Lower leg skin (tissue), 4 donors: ENCODE data around the gene STATH. TPM values are rescaled to one million over a fixed set of nuclear protein-coding genes. Genes with fewer than 3 reads are reported as not detected.

Experiments
- DNase-seq, 2 donors: peaks; one replicate each; pipeline ENCODE4 v3.0.0-alpha.2; 2019; ENCODE audit warnings: low spot score in 2 of 2
- H3K4me3 ChIP-seq: fragments of 200-600 bp; sonication (generic); 2 replicates; pipeline ENCODE4 v1.5.1; 2017; ENCODE audit warnings: mild to moderate bottlenecking, low read depth; ENCODE audit not compliant: poor library complexity, severe bottlenecking
- CTCF ChIP-seq, 3 donors: fragments of 450-650 bp; IDR thresholded peaks; one replicate each; pipeline ENCODE4 v1.5.1; 2016; ENCODE audit warnings: antibody characterized with exemption in 3 of 3, mild to moderate bottlenecking in 3 of 3, moderate library complexity in 2 of 3
- POLR2A ChIP-seq, 2 donors: fragments of 450-650 bp; IDR thresholded peaks; one replicate each; pipeline ENCODE4 v1.6.1; 2016 to 2017; ENCODE audit warnings: antibody characterized with exemption in 2 of 2, mild to moderate bottlenecking in 1 of 2, moderate library complexity in 1 of 2
- WGBS, 2 donors: methylation state at CpG; one replicate each; pipeline ENCODE4 v1.1.5; 2018; 5-methylcytosine and 5-hydroxymethylcytosine counted together
- intact Hi-C: fragments of 100-400 bp; cut with DNase I; formaldehyde crosslinking; loops from one replicate; pipeline ENCODE4 v1.15.0; 2023; ENCODE audit warnings: low total_unique reads
- total RNA-seq, 4 donors: library from RNA; depleted of rRNA; stranded (reverse); fragments of >200 nt; gene quantifications; one replicate each; pipeline ENCODE4 v1.1.0, GENCODE V29; 2016

The STATH gene
- total RNA-seq, result not detected

GRCh38 chr4:69995526-69996016 is at the start of gene STATH:
Gene STATH, plus strand, starts transcription at chr4:69995966. Its CDS starts 2,472 bp downstream, at chr4:69998438.
- intact Hi-C loops, result no loop called here
- 72 to 75% methylated on average over 3 of the region's 3 CpGs for WGBS, 2 donors
- no peak for TF ChIP-seq CTCF (IDR thresholded peaks at IDR 0.05)
- no peak for TF ChIP-seq POLR2A (IDR thresholded peaks at IDR 0.05)
- DNase-seq, result no peak
- no peak within 1 kb of the TSS for H3K4me3 ChIP-seq

- 76 to 86% methylated on average over 3 of the region's 3 CpGs for WGBS, 2 donors
- DNase-seq, result no peak
- TF ChIP-seq POLR2A (IDR thresholded peaks at IDR 0.05) (no peak), CTCF (IDR thresholded peaks at IDR 0.05) (no peak)
- no peak overlapping the region for H3K4me3 ChIP-seq
- intact Hi-C loops, result no loop called here
Measured at GRCh38 chr4:69951602-69952001, 44.2 kb upstream of the STATH start.

GRCh38 chr4:69957209-69957608 is 38.6 kb upstream of the STATH start:
- DNase-seq, result no peak
- intact Hi-C loops, result no loop called here
- no peak overlapping the region for H3K4me3 ChIP-seq
- TF ChIP-seq CTCF (IDR thresholded peaks at IDR 0.05), result no peak
- TF ChIP-seq POLR2A (IDR thresholded peaks at IDR 0.05), result no peak
- WGBS, 2 donors, result 93% methylated on average over 1 of the region's 1 CpG

- intact Hi-C loops, result no loop called here
- 89 to 91% methylated on average over 2 of the region's 2 CpGs for WGBS, 2 donors
- TF ChIP-seq POLR2A (IDR thresholded peaks at IDR 0.05) (no peak), CTCF (IDR thresholded peaks at IDR 0.05) (no peak)
- DNase-seq, result no peak
- H3K4me3 ChIP-seq, result no peak within 1 kb of the TSS
Measured at GRCh38 chr4:69965628-69966027, 30.1 kb upstream of the STATH start, which contains the start of gene CSN2. Gene CSN2, minus strand, starts transcription at chr4:69965728. Its CDS starts 4,733 bp downstream, at chr4:69960995.

- DNase-seq, result no peak
- H3K4me3 ChIP-seq, result no peak overlapping the region
- 49 to 50% methylated on average over 1 of the region's 1 CpG for WGBS, 2 donors
- TF ChIP-seq POLR2A (IDR thresholded peaks at IDR 0.05) (no peak), CTCF (IDR thresholded peaks at IDR 0.05) (no peak)
- intact Hi-C loops, result no loop called here
Measured at GRCh38 chr4:69970071-69970470, 25.7 kb upstream of the STATH start.

GRCh38 chr4:69974631-69975030 is 21.1 kb upstream of the STATH start:
- 7 to 30% methylated on average over 1 of the region's 1 CpG for WGBS, 2 donors
- TF ChIP-seq CTCF (IDR thresholded peaks at IDR 0.05) (no peak), POLR2A (IDR thresholded peaks at IDR 0.05) (no peak)
- intact Hi-C loops, result no loop called here
- no peak for DNase-seq
- no peak overlapping the region for H3K4me3 ChIP-seq
